IMR-90 (cell line): ENCODE results near the gene CLIC4. TPM values are rescaled to one million over a fixed set of nuclear protein-coding genes. Genes with fewer than 3 reads are reported as not detected.

Experiments used
- ATAC-seq: fragments of 200-7000 bp; cut with Tn5 transposase; 2 replicates; pipeline ENCODE4 v1.9.1; 2020; ENCODE audit warnings: low read depth, mild to moderate bottlenecking, moderate library complexity
- BruUV-seq: library from RNA; stranded (reverse); fragments of 400-500 nt; replicated peaks from 2 replicates; lab custom pipeline; 2021; lab: Mats Ljungman, UMichigan
- CTCF ChIA-PET: fragments of 300-600 bp; formaldehyde crosslinking; extraction: SDS; loops from one replicate; lab custom pipeline; 2021; ENCODE audit warnings: antibody characterized with exemption; lab: Yijun Ruan, JAX
- POLR2A ChIA-PET: fragments of 300-600 bp; sonication (Branson Sonifier 250); formaldehyde crosslinking; loops from one replicate; lab custom pipeline; 2022; ENCODE audit warnings: antibody characterized with exemption; ENCODE audit not compliant: unreplicated experiment; lab: Charles Lee
- DNase-seq: peaks from one replicate; pipeline ENCODE4 v3.0.0; 2013
- H2AFZ ChIP-seq: replicated peaks from 2 replicates; pipeline ENCODE3; 2013; ENCODE audit warnings: low read length, mild to moderate bottlenecking; ENCODE audit not compliant: poor library complexity
- H2AK5ac ChIP-seq: 2 replicates; pipeline ENCODE4 v1.6.1; 2013; ENCODE audit warnings: low read depth, low read length, inconsistent platforms
- H2AK9ac ChIP-seq: replicated peaks from 2 replicates; pipeline ENCODE3; 2013; ENCODE audit warnings: mild to moderate bottlenecking, low read depth, low read length, moderate library complexity; ENCODE audit not compliant: poor library complexity
- H2BK120ac ChIP-seq: 2 replicates; pipeline ENCODE4 v1.6.1; 2013; ENCODE audit warnings: low read depth, low read length, inconsistent platforms
- H2BK15ac ChIP-seq: 3 replicates; pipeline ENCODE4 v1.6.1; 2013; ENCODE audit warnings: low read depth, low read length, inconsistent platforms
- H2BK20ac ChIP-seq: 2 replicates; pipeline ENCODE4 v1.6.1; 2013; ENCODE audit warnings: low read depth, mild to moderate bottlenecking, inconsistent platforms, low read length, moderate library complexity
- H2BK5ac ChIP-seq: 2 replicates; pipeline ENCODE4 v1.6.1; 2013; ENCODE audit warnings: mild to moderate bottlenecking, low read depth, low read length, inconsistent platforms; ENCODE audit not compliant: poor library complexity, severe bottlenecking
- H3K14ac ChIP-seq: replicated peaks from 2 replicates; pipeline ENCODE4 v1.6.1; 2013; ENCODE audit warnings: low read depth, low read length, inconsistent platforms
- H3K18ac ChIP-seq: 2 replicates; pipeline ENCODE4 v1.6.1; 2013; ENCODE audit warnings: low read depth, low read length, control low read depth
- H3K23ac ChIP-seq: 2 replicates; pipeline ENCODE4 v1.6.1; 2013; ENCODE audit warnings: low read depth, low read length, inconsistent platforms
- H3K27ac ChIP-seq: 2 replicates; pipeline ENCODE4 v1.5.1; 2013; ENCODE audit warnings: mild to moderate bottlenecking, control low read depth, low read length; ENCODE audit not compliant: insufficient read depth
- H3K27me3 ChIP-seq: 2 replicates; pipeline ENCODE4 v1.6.1; 2013; ENCODE audit warnings: low read length; ENCODE audit not compliant: control insufficient read depth, insufficient read depth
- H3K36me3 ChIP-seq: 2 replicates; pipeline ENCODE4 v1.6.1; 2013; ENCODE audit warnings: low read length, mixed read lengths; ENCODE audit not compliant: control insufficient read depth, insufficient read depth
- H3K4ac ChIP-seq: 2 replicates; pipeline ENCODE4 v1.6.1; 2013; ENCODE audit warnings: low read depth, low read length, inconsistent platforms
- H3K4me1 ChIP-seq: 2 replicates; pipeline ENCODE4 v1.6.1; 2013; ENCODE audit warnings: low read length, mixed read lengths; ENCODE audit not compliant: control insufficient read depth, insufficient read depth
- H3K4me2 ChIP-seq: 2 replicates; pipeline ENCODE4 v1.6.1; 2013; ENCODE audit warnings: low read depth, mild to moderate bottlenecking, control low read depth, low read length, moderate library complexity
- H3K4me3 ChIP-seq: 2 replicates; pipeline ENCODE4 v1.5.1; 2013; ENCODE audit warnings: low read depth, mild to moderate bottlenecking, control low read depth, low read length, moderate library complexity; ENCODE audit not compliant: insufficient read depth
- H3K56ac ChIP-seq: 2 replicates; pipeline ENCODE4 v1.6.1; 2013; ENCODE audit warnings: low read length, inconsistent platforms; ENCODE audit not compliant: insufficient read depth; ENCODE audit errors: extremely low read depth
- H3K79me1 ChIP-seq, 2 experiments: 2 replicates each; pipeline ENCODE4 v1.6.1; 2013; ENCODE audit warnings: low read length in 2 of 2, inconsistent platforms in 1 of 2, low read depth in 1 of 2
- H3K9ac ChIP-seq: 2 replicates; pipeline ENCODE4 v1.6.1; 2013; ENCODE audit warnings: low read depth, low read length, control low read depth
- H3K9me1 ChIP-seq: 2 replicates; pipeline ENCODE4 v1.6.1; 2013; ENCODE audit warnings: low read length, inconsistent platforms; ENCODE audit not compliant: insufficient read depth
- H3K9me3 ChIP-seq: 2 replicates; pipeline ENCODE4 v1.6.1; 2013; ENCODE audit warnings: low read length; ENCODE audit not compliant: control insufficient read depth, insufficient read depth
- H4K20me1 ChIP-seq: 2 replicates; pipeline ENCODE4 v1.6.1; 2013; ENCODE audit warnings: low read length, inconsistent platforms; ENCODE audit not compliant: insufficient read depth
- H4K5ac ChIP-seq: 2 replicates; pipeline ENCODE4 v1.6.1; 2013; ENCODE audit warnings: mild to moderate bottlenecking, low read depth, low read length, control low read depth
- H4K8ac ChIP-seq, 2 experiments: 2 replicates each; pipeline ENCODE4 v1.6.1; 2013; ENCODE audit warnings: low read depth in 2 of 2, low read length in 2 of 2, control low read depth in 1 of 2, inconsistent platforms in 1 of 2
- H4K91ac ChIP-seq: 2 replicates; pipeline ENCODE4 v1.6.1; 2013; ENCODE audit warnings: low read depth, low read length, inconsistent platforms; ENCODE audit not compliant: insufficient read depth
- CTCF ChIP-seq: conservative IDR thresholded peaks from 2 replicates; pipeline ENCODE4 v1.5.1; 2012; ENCODE audit warnings: mild to moderate bottlenecking, low read depth, low read length, improper control_type of control experiment
- MAZ ChIP-seq: IDR thresholded peaks from 2 replicates; pipeline ENCODE4 v1.6.1; 2012; ENCODE audit warnings: low read depth, mild to moderate bottlenecking, low read length, improper control_type of control experiment, moderate library complexity, borderline replicate concordance
- NFE2L2 ChIP-seq: fragments of 150-350 bp; IDR thresholded peaks from 2 replicates; pipeline ENCODE4 v1.6.1; 2016; ENCODE audit warnings: low read depth, mild to moderate bottlenecking, low read length
- RAD21 ChIP-seq: IDR thresholded peaks from 2 replicates; pipeline ENCODE4 v1.6.1; 2012; ENCODE audit warnings: low read length, improper control_type of control experiment
- WGBS, 2 experiments: methylation state at CpG; one replicate each; pipeline versions ENCODE4 v1.1.5 to v1.1.7; 2013; ENCODE audit warnings: missing lambda C conversion rate in 2 of 2; ENCODE audit not compliant: insufficient read length in 1 of 2; ENCODE audit errors: extremely low coverage in 2 of 2; 5-methylcytosine and 5-hydroxymethylcytosine counted together
- dilution Hi-C: fragments of 300-500 bp; cut with HindIII; formaldehyde crosslinking; loops from one replicate; pipeline ENCODE4 v1.14.3; 2018; ENCODE audit warnings: low sequenced_read_pairs; ENCODE audit not compliant: unreplicated experiment
- in situ Hi-C: fragments of 300-500 bp; cut with MboI; formaldehyde crosslinking; loops from 3 replicates; pipeline ENCODE4 v1.14.3; 2019; ENCODE audit warnings: low sequenced_read_pairs, inconsistent platforms, mixed read lengths
- intact Hi-C: fragments of 100-400 bp; cut with micrococcal nuclease; formaldehyde crosslinking; loops from 2 replicates; pipeline ENCODE4 v1.10.0; 2022
- polyA plus RNA-seq, 3 experiments: library from polyadenylated mRNA; depleted of rRNA; stranded (reverse); fragments of >200 nt; gene quantifications; 2 replicates each; pipeline ENCODE4 v1.2.3, GENCODE V29; 2012; ENCODE audit warnings: low replicate concordance in 1 of 3
- total RNA-seq: library from RNA; depleted of rRNA; stranded (reverse); fragments of >200 nt; gene quantifications from 2 replicates; pipeline ENCODE4 v1.2.3, GENCODE V29; 2012

Gene CLIC4
- total and polyA plus RNA-seq, 2 of the 4 experiments (the other 2 are of a cell fraction) = 242 to 392 TPM

- TF ChIP-seq CTCF (no peak), NFE2L2 (no peak)
Measured at GRCh38 chr1:24841593-24841992, 96.3 kb downstream of the CLIC4 start (continued).

- Histone ChIP-seq H2BK15ac (no peak overlapping the region), H2AK5ac (no peak overlapping the region), H3K27me3 (no peaks in the 10 kb centered on the region), H3K14ac (no peak overlapping the region), H3K79me1 (peaks cover 8 to 31% of the 10 kb centered on the region in 2 experiments), H3K18ac (no peak overlapping the region), H2BK5ac (no peak overlapping the region), H3K4ac (no peak overlapping the region), H4K20me1 (peaks cover 34% of the 10 kb centered on the region), H3K36me3 (peaks cover 5% of the 10 kb centered on the region), H2BK20ac (no peak overlapping the region), H3K27ac (no peak overlapping the region), H2BK120ac (no peak overlapping the region), H4K5ac (no peak overlapping the region), H3K4me2 (no peak overlapping the region), H3K9me1 (no peaks in the 10 kb centered on the region), H3K4me3 (no peak overlapping the region), H3K9ac (no peak overlapping the region), H2AK9ac (no peak overlapping the region), H4K91ac (no peak overlapping the region), H4K8ac (no peak overlapping the region), H3K4me1 (peaks cover 8% of the 10 kb centered on the region; the same call in 1 of the 2 replicates), H3K23ac (no peak overlapping the region), H3K56ac (no peak overlapping the region), H2AFZ (no peak overlapping the region), H3K9me3 (no peaks in the 10 kb centered on the region)
- dilution Hi-C loops (no loop called here), in situ Hi-C loops (no loop called here), intact Hi-C loops (no loop called here)
- BruUV-seq = no TSS peak
- whole genome bisulfite sequencing, 2 experiments = no CpG with 5 or more reads among the region's 4 CpGs
- TF ChIP-seq MAZ (no peak), RAD21 (no peak)
- DNase-seq (no peak), ATAC-seq (no peak)
- CTCF ChIA-PET = no interaction called here
- POLR2A ChIA-PET = no interaction called here
Measured at GRCh38 chr1:24846671-24847070, 101.4 kb downstream of the CLIC4 start.
